IPS DF 4.7 (cell line): Measurements from ENCODE around the gene WARS2.
"Not testable (repeated sequence)": the region's sequence is repeated elsewhere in the genome, so short reads cannot be mapped to it uniquely, and the experiment has no call there.

Experiments
- DNase-seq: peaks from one replicate; pipeline ENCODE4 v3.0.0-alpha.2; 2013; ENCODE audit warnings: low spot score; ENCODE audit errors: extremely low read depth

Gene WARS2

DNA sequence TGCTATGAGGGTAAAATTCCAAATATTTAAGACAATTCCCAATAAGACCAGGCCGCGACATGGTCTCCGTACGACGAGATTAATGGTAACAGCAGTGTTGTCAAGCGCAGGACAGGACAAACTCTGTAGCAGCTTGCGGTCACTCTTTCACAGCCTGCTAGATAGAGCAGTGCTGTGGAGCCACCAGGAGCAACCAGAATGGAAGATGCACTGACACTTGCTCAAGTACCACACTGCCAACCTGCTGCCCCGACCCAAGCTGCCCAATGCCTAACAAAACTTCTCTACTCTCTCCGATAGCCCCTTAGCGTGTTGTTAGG lies 636 bp downstream of the WARS2 start:
- DNase-seq: no peak

DNA sequence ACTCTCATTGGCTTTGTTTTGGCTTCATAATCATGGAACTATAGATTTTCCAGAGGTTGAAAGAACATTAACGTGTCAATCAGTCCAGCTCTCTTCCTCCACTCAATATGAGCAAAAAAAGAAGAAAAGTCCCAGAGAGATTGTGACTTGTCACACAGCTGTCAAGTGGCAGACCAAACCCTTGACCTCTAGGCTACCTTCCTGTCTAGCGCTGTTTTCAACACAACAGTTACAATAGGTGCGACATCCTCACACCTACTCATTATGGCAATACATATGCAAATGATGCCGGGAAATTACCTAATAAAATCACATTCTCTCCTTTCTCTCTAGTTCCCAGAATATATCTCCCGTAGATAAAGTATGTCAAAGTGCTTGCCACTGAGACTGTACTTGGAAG lies 1.1 kb downstream of the WARS2 start:
- no peak for DNase-seq

DNA sequence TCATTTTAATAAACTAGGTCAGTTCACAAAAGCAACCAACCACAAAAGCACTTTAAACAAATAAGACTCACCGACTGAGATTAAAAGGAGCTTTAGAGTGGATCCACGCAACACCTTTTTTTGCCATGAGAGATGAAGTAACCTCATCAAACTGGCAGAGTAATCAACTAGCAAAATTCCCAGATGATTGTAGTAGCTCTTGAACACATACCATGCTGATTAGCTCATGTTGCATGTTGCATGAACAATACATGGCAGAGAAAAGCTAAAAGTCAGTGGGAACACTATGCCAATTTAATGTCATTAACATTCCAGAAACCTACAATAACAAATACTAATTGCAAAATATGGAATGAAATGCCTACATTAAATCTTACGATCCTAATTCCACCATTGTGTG lies 4.1 kb downstream of the WARS2 start:
- DNase-seq: no peak

DNA sequence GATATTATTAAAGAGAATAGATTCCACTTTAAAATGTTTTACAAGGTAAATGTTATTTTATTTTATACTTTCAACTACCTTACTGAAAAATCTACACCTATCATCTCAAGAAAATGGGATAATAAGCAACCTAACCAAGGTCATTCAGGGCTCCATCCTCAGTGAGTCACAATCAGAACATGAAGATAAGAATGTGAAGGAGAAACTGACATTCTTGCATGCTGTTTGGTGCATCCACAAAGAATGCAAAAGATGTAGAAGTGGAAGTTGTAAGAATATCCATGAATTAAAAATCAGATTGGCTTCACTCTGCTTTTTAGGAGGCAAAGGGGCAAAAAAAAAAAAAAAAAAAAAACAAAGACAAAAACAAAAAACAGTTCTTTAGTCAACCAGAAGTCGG lies 6.5 kb downstream of the WARS2 start:
- DNase-seq: no peak

DNA sequence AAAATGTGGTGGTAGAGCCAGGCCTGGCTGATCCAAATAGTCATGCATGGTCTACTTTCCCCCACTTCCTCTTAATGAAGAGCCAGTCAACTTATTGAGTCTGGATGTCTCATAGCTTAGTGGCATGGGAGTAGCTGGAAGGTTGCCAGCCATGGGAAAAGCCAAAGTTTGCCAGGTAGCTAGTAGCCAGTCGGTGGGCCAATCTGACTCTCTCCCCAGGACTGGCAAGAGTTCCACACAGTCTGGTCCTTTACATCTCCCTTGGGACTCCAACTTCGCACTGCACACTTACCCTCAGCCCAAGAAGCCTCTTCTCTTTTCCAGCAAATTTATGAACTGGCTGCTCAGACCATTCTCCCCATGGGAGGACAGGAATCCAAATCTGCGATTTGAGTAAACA lies 8.3 kb downstream of the WARS2 start:
- DNase-seq: no peak

DNA sequence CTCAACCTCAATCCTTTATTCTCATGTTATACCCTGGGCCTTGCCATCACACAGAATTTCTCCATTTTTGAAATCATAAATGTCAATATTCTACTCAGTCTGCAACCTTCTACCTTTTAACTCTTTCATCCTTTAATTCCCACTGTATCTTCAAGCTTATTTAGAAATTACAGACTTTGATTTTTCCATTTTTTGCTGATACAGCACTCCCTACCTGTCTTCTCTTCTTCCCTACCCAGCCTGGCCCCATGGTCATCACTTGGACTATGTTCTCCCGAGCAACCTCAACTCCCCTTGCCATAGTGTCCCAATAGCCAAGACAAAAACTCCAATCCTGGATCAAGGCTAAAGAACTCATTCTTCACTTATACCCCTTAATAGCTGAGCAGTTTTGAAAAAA lies 14.6 kb downstream of the WARS2 start:
- DNase-seq: no peak

DNA sequence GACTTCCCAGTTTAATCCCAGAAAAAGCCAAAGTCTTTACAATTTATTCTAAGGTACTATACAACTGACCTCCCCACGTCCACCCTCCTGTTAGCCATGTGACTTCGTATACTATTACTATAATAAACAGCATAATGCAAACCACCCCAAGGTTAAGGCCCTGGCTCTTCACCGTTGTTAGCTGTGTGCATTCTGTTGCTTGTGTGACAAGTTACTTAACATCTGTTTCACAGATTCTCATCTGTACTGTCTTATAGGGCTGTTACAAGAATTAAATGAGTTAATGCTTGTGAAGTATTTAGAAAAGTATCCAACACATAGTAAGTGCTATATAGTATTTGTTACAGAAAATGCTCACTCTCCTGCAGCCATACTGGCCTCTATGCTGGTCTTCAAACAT lies 15.7 kb downstream of the WARS2 start:
- no peak for DNase-seq

DNA sequence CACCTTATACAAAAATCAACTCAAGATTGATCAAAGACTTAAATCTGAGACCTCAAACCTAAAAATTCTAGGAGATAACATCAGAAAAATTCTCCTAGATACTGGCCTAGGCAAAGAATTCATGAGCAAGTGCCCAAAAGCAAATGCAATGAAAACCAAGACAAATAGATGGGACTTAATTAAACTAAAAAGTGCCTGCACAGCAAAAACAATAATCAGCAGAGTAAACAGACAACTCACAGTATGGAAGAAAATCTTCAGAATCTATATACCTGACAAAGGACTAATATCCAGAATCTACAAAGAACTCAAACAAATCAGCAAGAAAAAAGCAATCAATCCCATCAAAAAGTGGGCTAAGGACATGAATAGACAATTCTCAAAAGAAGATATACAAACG lies 18.6 kb downstream of the WARS2 start:
- not testable (repeated sequence) for DNase-seq

DNA sequence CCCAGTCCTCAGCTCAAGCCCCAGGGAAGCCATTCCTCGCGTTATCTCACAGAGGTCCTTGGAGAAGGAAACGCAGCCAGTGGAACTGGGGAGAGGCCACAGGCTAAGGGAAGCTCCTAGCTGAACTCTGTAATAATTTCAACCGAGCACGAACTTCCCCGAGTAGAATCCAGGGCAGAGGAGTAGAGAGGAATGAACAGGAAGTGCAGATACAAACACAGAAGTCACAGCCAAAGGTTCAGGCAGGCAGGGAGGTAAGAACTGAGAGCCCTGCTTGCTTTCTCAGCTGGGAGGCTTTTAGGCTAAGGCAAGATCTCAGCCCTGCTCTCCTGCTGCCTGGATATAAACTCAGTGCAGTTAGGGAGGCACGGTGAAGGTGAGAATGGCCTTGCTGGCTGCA lies 23.7 kb downstream of the WARS2 start:
- no peak for DNase-seq

DNA sequence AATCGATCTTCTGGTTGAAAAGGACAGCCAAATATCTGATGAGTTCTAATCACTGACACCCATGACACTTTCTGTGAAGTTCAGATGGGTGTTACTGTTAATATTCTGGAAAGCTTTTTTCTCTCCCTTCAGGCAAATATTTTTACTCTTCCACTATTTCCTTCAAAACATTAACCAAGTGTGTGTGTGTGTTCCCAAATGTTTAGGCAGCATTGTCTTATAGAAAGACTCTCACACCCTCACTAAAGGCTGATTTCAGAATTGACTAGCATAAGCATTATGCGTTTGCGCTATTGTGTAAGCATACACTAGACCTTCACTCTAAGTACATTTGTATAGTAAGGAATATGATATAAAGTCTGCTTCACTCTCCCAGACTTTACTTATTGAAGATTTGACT lies 24.7 kb downstream of the WARS2 start:
- no peak for DNase-seq

DNA sequence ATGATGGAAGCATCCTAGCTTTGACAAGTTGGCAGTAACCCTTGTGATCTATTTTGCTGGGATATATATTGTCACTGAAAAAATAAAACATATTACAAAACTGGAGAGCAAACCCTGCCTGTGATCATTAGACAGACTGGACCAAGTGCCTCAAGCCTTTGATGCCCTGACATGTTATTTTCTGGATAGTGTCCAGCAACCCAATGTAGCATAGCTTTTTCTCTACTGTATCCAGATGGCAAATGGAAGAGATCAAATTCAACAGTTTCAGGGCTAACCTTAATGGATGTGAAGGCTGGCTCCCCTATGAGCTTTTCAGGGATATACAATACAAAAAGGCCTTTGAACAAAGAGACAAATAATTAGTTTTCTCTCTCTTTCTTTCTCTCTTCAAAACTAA lies 25.1 kb downstream of the WARS2 start:
- no peak for DNase-seq

DNA sequence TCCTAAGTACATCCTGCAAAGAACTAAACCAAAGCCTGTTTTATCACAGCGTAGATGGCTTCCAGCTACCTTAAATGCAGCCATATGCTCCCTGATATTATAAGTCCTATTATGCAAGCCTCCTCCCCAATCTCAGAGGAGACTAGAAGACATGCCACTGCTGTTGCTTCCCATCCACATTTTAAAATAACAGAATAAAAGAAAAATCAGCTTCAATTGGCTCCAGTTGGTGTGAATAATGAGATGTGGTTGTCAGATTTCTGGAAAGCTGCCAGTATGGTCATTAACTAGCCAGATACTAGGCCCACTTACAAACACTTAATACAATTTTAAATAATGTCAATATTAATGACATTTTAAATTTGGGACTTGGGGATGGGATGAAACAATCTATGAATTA lies 25.7 kb downstream of the WARS2 start:
- DNase-seq: no peak

DNA sequence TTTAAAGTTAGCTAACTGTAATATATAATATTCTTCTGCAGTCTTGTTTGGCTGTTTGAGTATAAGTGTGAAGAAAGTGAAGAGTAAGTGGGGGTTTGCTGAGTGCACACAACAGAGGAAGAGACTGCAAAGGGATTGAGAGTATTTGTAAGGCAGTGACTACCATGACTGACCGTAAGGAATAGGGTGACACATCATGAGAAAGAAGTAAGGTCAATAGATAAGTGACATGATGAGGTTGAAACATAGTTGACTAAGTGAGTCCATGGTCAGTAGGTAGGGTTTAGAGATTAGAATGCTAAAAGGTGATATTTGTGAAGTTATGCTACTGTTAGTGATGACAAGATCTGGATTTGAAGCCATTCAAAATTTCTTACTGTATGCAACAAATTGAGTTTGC lies 27.7 kb downstream of the WARS2 start:
- DNase-seq: no peak

DNA sequence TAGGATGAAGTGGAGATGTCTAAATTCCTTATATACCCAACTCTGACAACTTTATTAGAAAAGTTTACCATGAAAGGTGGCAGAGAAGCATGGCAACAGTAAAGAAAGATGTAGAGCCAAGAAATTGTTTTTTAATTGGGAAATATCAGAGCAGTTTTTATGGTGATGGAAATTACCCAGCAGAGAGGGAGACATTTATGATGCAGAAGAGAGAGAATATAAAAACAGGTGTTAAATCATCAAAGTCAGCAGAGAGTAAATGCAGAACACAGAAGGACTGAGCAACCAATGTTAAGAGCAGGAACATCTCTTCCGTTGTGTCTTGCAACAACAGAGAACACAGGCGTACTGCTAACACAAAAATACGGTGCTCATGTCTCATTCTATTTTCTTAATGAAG lies 28.2 kb downstream of the WARS2 start:
- no peak for DNase-seq

DNA sequence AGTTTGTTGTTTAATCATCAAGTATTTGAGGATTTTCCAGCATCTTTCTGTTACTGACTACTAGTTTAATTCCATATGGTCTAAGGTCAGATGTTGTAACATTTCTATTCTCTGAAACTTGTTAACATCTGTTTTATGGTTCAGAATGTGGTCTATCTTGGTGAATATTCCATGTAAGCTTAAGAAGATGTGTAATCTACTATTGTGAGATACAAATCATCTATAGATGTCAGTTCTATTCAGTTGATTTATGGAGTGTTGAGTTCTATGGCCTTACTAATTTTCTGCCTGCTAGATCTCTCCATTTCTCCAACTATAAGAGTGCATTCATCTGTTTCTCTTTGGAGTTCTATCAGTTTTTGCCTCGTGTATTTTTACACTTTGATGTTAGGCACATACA lies 31.5 kb downstream of the WARS2 start:
- DNase-seq: no peak

DNA sequence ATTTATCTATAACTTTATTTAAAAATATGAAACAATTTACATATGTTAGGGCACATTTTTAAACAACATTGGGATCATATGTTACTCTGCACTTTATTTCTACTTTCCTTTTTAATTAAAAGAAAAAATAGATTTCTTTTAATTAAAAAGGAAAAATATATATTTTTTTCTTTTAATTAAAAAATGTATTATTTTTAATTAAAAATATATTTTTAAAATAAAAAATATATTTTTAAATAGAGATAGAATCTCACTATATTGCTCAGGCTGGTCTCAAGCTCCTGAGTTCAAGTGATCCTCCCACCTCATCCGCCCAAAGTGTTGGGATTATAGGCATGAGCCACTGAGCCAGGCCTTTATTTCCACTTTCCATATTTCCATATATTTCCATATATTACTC lies 36.7 kb downstream of the WARS2 start:
- no peak for DNase-seq

DNA sequence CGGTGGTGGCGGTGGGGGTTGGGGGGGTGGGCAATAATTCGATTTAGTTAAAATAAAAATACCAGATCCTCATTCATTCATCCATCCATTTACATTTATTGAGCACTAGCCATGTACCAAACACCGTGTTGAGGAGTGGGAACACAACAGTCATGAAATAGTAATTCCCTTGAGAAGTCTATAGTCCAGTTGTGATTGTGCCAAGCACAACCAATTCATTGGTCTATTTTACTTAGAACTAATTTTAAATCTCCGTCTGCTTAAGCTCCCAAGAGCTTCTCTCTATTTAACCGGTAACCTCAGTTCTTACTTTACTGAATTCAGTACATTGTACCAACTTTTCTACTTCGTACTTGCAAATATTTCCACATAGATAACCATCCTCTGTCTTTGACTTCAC lies 38.4 kb downstream of the WARS2 start:
- DNase-seq: no peak

DNA sequence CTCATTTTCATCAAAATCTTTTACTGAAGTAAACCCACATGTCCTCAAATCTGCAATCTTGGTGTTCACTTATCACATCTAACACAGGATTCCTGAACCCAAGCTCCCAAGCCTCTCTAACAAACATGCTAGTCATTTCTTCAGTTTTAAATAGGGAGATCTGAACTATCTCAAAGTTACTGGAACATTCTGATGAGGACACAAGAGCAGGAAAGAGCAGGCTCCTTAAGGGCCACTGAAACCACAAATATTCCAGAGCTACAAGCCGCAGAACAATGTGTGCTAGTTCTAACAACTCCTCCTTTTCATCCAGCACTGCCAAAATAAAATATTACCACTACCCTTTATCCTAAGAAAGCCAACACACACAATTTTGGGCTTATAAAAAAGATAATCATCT lies 38.9 kb downstream of the WARS2 start:
- DNase-seq: no peak

DNA sequence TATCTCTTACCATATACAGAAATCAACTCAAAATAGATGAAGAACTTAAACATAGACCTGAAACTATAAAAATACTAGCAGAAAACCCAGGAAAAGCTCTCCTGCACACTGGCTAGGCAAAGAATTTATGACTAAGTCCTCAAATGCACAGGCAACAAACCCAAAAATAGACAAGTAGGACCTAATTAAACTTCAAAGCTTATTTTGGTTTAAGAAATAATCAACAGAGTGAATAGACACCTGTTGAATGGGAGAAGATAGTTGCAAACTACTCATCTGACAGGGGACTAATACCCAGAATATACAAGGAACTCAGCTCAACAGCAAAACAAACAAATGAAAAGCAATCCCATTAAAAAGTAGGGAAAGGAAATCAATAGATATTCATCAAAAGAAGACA lies 40.7 kb downstream of the WARS2 start:
- DNase-seq: no peak

DNA sequence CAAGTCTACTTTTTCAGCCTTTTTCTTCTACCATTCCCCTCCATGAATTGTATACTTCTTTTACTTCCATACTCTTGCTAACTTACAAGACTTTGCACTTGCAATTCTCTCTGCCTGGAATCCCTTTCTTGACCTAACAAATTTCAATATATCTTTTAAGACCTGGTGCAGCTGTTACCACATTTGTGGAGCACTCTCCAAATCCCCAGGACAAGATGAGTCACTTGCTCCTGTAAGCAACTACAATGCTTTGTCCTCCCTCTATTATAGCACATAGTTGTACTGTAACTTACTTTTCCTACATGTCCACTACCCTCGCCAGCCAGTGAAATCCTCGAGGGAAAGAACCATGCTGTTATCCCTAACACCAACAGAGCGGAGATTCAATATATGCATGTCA lies 43.1 kb downstream of the WARS2 start:
- no peak for DNase-seq

DNA sequence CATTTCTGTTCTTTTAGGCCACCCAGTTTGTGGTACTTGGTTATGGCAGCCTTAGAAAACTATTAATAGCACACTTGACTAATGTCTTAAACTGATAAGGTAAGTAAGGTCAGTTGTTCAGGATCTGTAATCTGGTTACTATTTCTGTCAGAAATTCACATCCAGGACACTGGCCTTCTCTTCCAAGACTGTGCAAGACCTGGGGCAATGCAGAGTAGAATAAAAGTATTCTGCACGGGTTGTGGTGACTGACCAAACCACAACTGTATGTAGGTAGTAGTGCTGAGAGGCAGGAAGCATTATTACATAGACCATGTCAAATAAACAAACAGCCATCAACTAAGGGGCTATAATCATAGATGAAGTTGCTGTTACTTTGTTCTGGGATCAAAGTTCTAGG lies 46.7 kb downstream of the WARS2 start:
- no peak for DNase-seq

DNA sequence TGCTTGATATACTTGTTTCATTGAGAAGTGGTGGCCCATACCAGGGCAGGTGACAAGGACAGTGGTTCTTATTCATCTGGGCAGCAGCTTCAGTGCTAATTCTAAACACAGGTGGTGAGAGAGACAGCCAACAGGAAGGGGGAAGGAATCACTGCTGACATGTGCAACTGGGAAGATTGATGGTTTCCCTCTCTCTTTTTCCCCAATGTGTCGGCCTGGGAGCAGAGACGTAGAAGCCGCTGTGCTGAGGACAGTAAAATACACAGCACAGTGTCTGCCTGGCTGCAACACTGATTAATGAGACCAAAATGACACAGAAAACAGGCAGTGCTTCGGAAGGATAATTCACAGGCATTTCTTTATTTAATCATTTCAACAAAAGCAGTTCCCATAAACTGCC lies 48.8 kb downstream of the WARS2 start:
- DNase-seq: no peak

DNA sequence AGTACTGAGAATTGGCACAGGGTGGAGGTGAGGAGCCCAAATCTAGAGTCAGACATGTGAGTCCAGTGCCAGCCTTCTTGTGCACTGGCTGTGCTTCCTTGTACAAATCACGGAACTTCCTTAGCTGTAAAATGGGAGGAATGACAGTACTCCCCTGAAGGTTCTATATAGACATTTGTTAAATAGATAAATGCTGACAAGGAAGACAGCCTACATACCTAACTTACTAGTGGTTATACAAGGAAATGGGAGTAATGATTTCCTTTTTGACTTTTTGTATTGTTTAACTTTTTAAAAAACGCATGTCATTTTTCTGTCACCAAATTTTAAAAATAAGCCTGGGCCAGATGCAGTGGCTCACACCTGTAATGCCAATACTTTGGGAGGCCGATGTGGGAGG lies 50.2 kb downstream of the WARS2 start:
- DNase-seq: no peak

DNA sequence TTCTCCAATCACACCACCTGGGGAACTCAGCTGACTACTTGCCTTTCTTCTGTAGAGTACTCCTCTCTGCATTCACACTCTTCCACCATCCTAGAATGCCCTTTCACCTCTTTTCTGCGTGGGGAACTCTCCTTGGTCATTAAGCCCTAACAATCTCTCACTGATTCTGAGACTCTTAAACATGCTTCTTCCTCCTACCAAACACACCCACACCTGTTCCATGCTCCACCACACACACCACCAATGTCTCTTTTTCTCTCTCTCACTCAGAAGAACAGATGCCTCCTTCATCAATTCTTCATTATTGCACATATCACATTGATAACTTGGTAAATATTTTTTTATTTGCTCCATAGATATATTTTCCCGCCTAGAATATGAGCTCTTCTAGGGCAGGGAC lies 53.6 kb downstream of the WARS2 start:
- DNase-seq: no peak

DNA sequence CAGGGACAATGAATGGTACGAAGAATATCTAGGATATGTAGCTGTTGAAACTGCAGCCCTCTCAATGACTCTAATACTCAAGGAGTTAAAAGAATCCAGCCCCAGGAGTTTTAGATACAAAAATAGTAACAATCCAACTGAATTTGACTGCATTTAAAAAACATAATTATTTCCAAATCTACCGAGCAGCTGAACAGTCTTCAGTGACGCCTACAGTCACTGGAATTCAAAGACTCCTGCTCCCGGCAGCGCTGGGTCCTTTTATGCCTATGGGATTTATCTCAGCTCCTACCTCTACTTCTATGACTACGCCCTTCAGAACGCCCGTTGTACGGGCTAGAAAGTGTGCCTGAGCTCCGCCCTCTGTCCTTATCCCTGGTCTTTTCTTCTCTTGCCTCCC lies 55.7 kb downstream of the WARS2 start:
- DNase-seq: no peak
